ENCODE data around the gene SAV1.
"Not testable (repeated sequence)": the region's sequence is repeated elsewhere in the genome, so short reads cannot be mapped to it uniquely, and the experiment has no call there.

The SAV1 gene

DNA sequence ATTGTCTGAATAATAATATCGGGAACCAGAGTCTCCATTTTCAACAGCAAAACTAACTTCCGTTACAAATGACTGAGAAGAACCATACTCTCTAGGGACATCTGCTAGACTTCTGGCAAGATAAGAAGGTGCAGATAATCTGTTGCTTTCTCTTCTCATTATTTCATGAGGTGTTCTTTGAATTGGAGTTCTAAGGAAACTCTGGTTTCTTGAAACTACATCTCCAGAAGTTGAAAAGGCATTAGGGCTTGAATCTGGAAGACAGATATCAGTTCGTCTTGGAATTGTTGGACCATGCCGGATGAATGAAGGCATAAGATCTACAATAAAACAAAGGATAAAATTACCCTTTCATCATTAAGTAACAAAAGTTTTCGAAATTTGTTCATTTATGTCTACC is 2.8 kb downstream of the SAV1 start:
- DNase-seq (ENCODE audit: low read depth in 3 of 3) = not testable (repeated sequence)

- not testable (repeated sequence) for DNase-seq (ENCODE audit: low read depth in 3 of 3)
Observed at GRCh38 chr14:50664579-50664978, 3.5 kb downstream of the SAV1 start.

GRCh38 chr14:50659327-50659974 is 8.7 kb downstream of the SAV1 start:
- DNase-seq (ENCODE audit: low read depth in 3 of 3) = no peak

- DNase-seq (ENCODE audit: low read depth in 3 of 3) = no peak
Observed at GRCh38 chr14:50658203-50658602, 9.9 kb downstream of the SAV1 start.

DNA sequence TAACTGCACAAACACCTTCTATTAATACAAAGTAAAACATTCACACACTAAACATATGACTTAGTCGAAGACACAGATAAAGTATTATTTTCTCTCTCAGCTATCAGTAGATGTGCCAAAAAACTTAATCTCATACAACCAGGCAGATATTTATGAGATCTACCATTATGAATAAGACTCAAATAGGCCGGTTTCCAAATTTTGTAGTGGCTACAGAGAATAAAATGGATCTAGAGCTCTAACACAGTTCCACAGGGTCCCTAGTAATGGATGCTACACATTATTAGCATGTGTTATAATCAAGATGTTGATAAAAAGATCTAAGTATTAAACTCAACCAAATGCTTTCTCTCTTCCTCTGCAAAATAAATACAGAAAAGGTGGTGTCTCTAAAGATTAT is 10.4 kb downstream of the SAV1 start:
- DNase-seq (ENCODE audit: low read depth in 3 of 3) = no peak

- no peak for DNase-seq (ENCODE audit: low read depth in 3 of 3)
Observed at GRCh38 chr14:50656776-50657175, 11.3 kb downstream of the SAV1 start.

DNA sequence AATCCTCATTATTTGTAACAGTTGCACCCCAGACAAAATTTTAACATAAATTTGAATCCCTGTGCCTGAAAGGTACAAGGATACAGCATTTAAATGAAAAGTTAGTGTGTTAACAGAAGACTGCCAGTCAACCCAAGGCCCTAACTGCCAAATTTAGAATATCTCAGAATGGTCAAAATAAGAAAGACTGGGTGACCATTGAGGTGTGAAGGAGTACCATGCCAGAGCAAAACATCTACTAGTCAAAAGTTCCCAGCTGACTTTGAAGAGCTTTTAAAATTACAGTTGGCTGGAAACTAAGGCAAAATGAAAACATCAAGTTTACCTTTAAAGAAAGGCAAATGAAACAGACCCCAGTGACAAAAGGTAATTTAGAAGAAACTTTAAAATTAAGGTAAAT is 18.4 kb downstream of the SAV1 start:
- no peak for DNase-seq (ENCODE audit: low read depth in 3 of 3)

- no peak for DNase-seq (ENCODE audit: low read depth in 3 of 3)
Observed at GRCh38 chr14:50647753-50648152, 20.4 kb downstream of the SAV1 start.

DNA sequence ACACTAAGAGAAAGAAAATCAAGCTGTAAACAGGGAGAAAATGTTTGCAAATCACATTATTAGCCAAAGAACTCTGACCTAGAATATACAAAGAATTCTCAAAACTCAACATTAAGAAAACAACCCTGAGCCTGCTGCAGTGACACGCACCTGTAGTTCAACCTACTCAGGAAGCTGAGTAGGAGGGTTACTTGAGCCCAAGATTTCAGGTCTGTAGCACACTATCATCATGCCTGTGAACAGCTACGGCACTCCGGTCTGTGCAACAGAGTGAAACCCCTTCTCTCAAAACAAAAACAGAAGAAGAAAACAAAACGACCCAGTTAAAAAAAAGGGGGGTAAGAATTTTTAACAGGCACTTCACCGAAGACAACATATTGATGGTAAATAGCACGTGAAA is 20.8 kb downstream of the SAV1 start:
- no peak for DNase-seq (ENCODE audit: low read depth in 3 of 3)

GRCh38 chr14:50635141-50635540 is 33.0 kb downstream of the SAV1 start:
- no peak for DNase-seq (ENCODE audit: low read depth in 3 of 3)

- no peak for DNase-seq (ENCODE audit: low read depth in 3 of 3)
Observed at GRCh38 chr14:50633954-50634353, 34.2 kb downstream of the SAV1 start.

GRCh38 chr14:50631408-50631821 is 36.7 kb downstream of the SAV1 start:
- no peak for DNase-seq (ENCODE audit: low read depth in 3 of 3)

DNA sequence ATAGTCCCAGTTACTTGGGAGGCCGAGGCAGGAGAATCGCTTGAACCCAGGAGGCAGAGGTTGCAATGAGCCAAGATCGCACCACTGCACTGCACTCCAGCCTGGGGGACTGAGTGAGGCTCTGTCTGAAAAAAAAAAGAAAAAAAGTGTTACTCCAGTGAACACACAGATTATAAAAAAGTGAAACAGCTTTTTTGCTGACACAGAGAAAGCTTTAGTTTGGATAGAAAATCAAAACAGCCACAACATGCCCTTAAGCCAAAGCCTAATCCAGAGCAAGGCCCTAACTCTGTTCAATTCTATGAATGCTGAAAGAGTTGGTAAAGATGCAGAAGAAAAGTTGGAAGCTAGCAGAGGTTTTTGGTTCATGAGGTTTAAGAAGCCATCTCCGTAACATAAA is 43.2 kb downstream of the SAV1 start:
- DNase-seq (ENCODE audit: low read depth in 3 of 3) = not testable (repeated sequence)

DNA sequence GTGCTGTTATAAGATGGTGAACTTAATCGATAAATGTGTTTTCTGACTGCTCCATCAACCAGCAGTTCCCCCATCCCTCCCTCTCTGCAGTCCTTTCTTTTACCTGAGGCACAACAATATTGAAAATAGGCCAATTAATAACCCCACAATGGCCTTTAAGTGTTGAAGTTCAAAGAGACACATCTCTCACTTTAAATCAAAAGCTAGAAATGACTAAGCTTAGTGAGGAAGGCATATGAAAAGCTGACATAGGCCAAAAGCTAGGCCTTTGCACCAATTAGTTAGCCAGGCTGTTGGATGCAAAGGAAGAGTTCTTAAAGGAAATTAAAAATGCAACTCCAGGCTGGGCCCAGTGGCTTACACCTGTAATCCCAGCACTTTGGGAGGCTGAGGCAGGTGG is 43.7 kb downstream of the SAV1 start:
- no peak for DNase-seq (ENCODE audit: low read depth in 3 of 3)

DNA sequence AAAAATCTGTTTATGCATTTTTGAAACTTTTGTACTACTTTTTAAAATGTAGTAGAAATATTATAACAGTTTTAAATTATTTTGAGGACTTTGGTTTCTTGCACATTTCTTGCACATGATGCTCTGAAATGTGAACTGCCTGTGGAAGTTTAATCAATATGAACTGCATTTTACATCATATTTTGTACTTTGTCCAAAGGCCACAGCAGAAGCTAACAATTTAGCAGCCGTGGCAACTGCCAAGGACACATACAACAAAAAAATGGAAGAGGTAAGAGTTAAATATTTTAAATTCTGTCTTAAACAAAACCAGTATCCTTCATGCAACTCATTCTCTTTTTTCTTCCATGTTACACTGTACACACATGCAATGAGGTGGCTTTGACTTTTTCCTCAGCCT is 45.1 kb downstream of the SAV1 start:
- no peak for DNase-seq (ENCODE audit: low read depth in 3 of 3)

- no peak for DNase-seq (ENCODE audit: low read depth in 3 of 3)
Observed at GRCh38 chr14:50620341-50620740, 47.8 kb downstream of the SAV1 start.

GRCh38 chr14:50619569-50620141 is 48.5 kb downstream of the SAV1 start:
- no peak for DNase-seq (ENCODE audit: low read depth in 3 of 3)

- DNase-seq (ENCODE audit: low read depth in 3 of 3) = no peak
Observed at GRCh38 chr14:50616275-50616674, 51.8 kb downstream of the SAV1 start.

DNA sequence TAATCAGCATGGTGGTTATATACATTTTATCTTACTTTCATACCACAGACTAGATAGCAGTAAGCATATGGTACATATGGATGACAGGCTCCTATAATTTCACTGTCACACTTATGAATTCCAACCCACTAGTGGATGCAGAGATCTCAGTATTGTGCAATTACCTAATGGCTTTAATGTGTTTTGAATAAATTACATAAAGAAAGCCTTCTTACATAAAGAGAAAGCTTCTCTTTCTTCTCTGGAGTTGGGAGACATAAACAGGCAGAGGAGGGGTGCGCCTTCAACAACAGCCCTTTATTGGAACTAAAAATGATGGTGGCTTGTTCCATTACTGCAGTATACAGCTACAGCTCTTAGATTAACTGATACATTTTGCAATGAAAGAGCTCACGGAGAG is 52.6 kb downstream of the SAV1 start:
- no peak for DNase-seq (ENCODE audit: low read depth in 3 of 3)

- DNase-seq (ENCODE audit: low read depth in 3 of 3) = no peak
Observed at GRCh38 chr14:50615056-50615455, 53.0 kb downstream of the SAV1 start.

DNA sequence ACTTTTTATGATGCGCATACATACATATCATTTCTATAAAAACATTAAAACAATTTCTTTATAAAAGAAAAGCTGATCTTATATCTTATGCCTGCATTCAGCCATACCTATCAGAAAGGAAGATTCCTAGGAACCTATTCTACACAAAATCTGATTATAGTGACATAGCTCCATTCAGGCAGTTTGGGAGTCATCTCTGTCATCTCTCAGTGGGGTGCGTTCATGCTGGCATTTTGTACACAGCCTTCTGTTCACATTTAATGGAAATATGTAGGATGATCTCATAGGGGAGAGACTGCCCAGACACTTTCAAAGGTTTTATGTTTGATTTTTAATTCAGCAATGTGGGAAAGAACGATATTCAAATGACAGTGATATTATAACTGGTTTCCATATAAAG is 55.3 kb downstream of the SAV1 start:
- DNase-seq (ENCODE audit: low read depth in 3 of 3) = no peak

GRCh38 chr14:50610465-50610864 is 57.6 kb downstream of the SAV1 start:
- DNase-seq (ENCODE audit: low read depth in 3 of 3) = no peak

DNA sequence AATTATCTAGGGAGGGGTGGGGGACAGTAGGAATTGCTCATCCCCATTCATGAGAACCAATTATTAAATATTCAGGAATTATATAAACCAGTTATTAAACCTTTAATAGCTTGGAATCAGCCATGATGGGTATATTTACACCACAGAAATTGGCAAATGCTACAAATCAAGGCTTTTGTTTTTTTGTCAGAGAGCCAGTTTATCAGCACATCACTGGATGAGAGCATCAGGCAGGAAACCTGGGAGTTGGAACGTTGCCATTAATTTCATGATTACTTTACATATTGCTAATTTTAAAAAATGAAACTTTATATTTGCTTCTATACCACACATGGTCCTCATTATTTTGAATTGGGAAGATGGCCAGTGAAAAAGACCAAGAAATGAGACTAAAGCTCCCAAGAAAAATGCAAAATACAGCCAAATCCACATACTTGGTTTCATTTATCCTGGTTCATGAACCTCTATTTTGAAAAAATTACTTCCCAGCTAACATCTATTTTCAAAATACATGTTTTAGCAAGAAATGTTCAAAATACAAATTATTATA is 59.7 kb downstream of the SAV1 start:
- DNase-seq (ENCODE audit: low read depth in 3 of 3) = no peak

GRCh38 chr14:50607761-50608160 is 60.3 kb downstream of the SAV1 start:
- no peak for DNase-seq (ENCODE audit: low read depth in 3 of 3)
